Bone marrow (tissue), 2 donors: ENCODE measurements around the gene MIA.
"Not testable (repeated sequence)": the region's sequence is repeated elsewhere in the genome, so short reads cannot be mapped to it uniquely, and the experiment has no call there.

ENCODE experiments used
- DNase-seq, 2 donors: peaks; one replicate each; lab custom pipeline; 2025; lab: John Stamatoyannopoulos, UW

The MIA gene

DNA sequence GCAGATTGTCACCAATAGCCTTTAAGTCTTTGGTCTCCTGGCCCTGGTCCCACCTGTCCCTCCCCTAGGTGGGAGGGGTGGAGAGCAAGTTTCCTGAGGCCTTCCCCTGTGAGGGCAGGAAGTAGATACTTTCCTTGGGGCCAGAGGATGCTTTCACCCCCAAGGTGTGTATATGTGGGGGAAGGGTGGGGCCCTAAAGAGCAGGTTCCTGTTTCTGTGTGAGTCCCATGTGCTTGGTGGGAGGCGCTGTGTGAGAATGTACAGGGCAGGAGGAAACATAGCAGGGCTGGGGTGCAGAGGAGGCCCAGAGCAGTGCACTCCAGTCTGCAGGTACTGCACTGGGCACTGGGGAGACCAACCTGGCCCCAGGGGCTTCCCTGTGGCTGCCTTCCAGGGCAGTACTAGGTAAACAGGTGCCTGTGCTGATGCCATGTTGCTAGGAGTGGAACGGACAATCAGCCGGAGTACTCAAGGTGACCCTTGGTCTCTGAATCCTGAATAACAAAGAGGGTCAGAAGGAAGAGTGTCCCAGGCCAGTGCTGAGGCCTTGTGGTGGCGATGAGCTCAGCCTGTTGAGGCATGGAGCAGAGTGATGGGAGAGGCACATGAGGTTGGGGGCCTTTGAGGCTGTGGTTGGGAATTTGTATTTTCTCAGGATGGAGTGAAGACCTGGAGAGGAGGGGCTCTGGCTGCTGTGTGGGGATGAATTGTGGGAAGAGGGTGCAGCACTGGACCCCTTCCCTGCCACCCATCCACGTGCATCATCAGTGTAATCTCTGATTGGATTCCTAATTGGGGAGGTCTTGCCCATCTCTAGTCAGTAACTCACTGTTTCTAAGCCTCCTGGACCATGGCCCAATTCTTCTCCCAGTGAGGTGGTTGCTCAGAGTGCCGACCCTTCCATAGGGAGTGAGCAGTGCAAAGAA is 28.8 kb downstream of the MIA start:
- no peak for DNase-seq

DNA sequence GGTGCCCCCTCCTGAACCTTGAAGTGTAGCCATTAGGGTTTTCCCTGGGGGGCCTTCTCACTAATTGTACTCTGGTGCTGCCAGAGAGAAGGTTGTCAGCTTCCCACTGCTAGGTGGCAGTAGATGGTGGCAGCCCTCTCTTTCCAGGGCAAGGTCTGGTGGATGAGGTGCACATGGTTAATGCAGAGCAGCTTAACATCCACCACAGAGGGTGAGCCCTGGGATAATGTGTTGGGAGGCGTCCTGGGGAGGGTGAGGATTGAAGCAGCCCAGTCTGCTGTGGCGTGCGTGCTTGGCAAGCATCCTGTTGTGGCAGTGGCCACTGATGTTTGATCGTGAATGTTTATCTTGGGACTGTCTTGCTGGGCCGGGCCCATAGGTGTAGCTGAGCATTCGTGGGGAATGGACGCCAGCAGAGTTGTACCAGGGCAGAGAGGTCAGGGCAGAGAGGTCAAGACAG is 29.5 kb downstream of the MIA start:
- DNase-seq, result no peak

DNA sequence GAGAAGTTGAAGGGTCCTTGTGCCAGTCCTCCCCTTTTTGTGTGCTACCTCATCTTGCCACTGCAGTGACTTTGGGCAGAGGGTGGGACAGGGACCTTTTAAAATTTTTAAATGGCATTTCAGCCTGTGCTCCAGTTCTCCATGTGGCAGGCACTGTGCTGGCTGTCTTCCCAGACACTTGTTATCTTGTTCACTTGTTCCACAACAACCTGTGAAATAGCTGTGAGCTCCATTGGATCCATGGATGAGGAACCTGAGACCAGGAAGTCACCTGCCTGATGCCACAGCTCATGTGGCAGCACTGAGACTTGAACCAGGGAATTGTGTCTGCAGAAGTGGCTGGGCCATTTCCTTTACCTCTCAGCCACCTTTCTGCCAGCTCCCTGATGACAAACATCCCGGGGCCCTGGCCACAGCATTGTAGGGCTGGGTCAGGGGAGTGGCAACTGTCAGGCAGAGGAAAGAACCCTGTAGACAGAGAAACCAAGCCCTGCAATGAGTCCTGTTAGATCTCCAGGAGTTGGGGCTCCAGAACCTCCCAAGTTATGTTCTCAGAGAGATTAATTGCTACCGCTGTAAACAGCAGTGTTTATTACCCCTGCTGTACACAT is 30.0 kb downstream of the MIA start:
- DNase-seq, result no peak

DNA sequence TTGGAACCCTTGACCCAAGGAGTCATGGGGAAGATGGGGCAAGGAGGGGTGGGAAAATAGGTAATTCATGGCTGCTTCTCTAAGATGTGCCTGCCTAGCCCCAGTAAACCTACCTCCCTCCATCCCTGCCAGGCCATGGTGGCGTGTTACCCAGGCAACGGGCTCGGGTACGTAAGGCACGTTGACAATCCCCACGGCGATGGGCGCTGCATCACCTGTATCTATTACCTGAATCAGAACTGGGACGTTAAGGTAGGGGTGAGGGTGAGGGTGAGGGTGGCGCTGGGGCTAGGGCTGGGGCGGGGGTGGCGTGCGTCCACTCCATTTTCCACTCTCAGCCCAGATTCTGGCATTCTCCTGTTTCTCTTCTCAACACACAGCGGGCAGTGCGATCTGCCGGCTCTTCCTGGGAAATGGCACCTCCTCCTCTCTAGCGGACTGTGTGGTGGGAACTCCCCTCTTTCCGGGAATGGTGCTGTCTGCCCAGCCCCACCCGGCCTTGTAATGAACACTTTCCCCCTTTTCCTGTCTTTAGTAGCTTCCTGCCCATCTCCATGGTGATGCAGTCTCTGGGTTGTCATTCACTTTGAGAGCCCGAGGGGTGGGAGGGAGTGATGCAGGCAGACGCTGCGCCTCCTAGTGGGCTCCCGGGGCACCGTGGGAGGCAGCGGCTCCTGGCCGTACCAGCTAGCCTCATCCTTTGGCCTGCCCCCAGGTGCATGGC is 31.3 kb downstream of the MIA start:
- peak in 1 of 2 donors; percentile 74 for DNase-seq

DNA sequence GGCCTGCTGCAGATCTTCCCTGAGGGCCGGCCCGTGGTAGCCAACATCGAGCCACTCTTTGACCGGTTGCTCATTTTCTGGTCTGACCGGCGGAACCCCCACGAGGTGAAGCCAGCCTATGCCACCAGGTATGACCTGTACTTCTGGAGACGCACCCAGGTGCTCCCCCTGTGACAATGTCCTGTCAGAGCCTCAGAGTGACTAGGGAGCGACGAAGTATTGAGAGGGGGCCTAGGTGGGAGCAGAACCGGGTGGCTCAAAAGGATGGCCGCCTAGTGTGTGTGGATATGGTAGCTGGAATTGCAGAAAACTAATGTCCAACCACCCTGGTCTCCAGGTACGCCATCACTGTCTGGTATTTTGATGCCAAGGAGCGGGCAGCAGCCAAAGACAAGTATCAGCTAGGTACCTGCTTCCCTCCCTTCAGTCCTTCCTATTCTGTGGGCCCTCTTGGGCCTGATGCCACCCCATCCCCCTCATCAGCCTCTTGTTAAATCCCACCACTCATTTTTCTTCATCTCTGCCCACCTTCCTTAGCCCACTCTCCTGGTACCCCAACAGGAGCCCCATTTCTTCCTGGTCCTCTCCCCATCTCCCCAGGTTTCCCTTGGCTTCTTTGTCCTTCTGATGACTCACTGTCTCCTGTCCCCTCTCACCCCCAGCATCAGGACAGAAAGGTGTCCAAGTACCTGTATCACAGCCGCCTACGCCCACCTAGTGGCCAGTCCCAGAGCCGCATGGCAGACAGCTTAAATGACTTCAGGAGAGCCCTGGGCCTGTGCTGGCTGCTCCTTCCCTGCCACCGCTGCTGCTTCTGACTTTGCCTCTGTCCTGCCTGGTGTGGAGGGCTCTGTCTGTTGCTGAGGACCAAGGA is 32.1 kb downstream of the MIA start:
- no peak for DNase-seq

DNA sequence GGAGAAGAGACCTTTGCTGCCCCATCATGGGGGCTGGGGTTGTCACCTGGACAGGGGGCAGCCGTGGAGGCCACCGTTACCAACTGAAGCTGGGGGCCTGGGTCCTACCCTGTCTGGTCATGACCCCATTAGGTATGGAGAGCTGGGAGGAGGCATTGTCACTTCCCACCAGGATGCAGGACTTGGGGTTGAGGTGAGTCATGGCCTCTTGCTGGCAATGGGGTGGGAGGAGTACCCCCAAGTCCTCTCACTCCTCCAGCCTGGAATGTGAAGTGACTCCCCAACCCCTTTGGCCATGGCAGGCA is 32.7 kb downstream of the MIA start:
- no peak for DNase-seq

DNA sequence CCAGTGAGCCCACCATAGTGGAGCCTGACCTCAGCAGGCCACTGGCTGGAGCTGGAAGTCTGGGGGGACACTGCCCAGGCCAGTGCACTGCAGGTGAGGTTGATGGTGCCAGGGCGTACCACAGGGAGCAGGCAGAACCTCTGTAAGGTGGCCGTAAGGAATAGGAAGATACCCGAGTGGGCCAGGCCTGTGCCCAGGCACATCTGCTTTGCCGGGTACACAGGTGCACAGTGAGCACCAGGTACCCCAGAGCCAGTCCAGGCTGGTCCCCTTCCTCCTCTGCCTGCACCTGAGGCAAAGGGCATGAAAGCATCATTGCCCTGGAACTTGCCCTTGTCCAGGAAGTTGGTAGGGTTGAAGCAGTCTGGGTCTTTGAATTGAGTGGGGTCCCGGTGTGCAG is 33.2 kb downstream of the MIA start:
- DNase-seq, result no peak

DNA sequence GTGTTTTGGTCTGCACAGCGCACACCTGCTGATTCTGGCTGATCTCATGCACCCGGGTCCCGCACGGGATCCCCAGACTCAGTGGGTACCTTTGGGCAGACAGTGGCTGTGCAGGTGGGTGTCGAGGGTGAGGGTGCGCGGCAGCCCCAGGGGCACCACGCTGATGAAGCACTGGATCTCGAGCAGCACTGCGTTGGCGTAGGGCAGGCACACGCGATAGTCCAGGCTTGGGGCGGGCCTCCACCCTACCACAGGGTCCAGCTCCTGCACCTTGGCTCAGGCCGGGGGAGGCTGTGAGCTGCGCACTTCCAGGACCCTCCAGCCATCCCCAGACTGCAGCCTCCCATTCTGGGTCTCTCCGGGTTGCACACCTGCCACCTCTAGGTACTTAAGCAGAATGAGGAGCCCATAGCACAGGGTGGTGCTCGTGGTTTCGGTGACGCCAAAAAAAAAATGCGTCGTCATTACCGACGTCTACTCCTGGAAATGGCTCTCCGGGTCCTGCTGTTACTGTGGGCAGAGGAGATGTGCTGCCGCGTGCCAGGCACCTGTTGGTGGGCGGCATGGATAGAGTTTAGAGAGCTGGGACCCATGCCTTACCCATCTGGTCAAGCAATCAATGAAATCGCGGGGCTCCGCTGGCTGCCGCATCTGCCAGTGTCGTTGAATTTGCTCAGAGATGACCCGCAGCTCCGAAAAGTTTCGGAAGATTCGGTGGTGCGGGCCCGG is 34.2 kb downstream of the MIA start:
- DNase-seq, result no peak

DNA sequence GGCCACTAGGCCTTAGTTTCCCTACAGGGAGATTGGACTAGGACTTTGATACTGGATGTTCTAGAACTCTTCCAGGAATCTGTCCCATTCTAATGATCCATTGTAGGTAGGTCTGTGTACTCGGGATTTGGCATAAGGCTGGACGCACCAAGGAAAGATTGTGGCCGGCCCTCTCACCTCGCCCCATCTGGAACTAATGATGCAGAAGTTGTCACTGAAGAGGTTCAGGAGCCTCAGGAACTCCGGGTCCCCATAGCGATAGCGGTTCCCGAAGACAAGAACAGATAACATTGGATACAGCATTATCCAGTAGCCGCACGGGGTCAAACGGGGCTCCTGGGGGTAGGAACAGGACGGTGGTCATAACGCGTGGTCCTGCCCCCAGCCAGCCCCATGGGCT is 34.8 kb downstream of the MIA start:
- DNase-seq, result no peak

DNA sequence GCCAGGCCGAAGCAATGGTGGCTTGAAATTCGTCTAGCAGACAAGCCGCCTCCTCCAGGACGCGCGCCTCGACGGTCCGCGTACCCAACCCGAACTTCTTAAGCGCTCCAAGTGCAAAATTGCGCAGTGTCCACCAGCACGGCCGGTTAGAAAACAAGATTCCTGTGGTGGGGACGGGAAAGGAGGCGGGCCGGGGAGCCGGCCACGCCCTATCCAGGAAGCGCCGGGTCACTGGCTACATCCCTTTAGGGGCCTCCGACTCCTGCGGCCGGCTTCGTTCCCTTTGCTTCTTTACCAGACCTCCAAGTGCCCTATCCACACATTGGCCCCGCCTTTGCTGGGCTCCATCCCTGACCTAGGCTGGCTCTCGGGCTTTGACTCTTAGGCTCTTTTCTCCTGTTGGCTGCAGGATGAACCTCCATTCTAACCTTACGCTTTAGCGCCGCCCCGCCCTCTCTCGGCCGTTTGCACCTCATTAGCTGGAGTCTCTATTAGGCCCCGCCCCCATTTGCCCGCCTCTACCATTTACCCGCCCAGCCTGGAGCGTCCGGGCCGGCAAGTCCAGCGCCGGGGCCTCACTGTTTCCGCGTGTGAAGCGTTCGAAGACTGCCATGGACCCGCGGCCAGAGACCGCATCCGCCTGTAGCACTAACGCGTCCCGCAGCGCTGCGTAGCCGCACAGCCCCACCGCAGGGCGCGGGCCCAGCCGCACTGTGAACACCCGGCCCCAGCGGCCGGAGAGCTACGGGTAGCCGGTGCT is 35.5 kb downstream of the MIA start:
- DNase-seq, result peak in 1 of 2 donors; percentile 42

DNA sequence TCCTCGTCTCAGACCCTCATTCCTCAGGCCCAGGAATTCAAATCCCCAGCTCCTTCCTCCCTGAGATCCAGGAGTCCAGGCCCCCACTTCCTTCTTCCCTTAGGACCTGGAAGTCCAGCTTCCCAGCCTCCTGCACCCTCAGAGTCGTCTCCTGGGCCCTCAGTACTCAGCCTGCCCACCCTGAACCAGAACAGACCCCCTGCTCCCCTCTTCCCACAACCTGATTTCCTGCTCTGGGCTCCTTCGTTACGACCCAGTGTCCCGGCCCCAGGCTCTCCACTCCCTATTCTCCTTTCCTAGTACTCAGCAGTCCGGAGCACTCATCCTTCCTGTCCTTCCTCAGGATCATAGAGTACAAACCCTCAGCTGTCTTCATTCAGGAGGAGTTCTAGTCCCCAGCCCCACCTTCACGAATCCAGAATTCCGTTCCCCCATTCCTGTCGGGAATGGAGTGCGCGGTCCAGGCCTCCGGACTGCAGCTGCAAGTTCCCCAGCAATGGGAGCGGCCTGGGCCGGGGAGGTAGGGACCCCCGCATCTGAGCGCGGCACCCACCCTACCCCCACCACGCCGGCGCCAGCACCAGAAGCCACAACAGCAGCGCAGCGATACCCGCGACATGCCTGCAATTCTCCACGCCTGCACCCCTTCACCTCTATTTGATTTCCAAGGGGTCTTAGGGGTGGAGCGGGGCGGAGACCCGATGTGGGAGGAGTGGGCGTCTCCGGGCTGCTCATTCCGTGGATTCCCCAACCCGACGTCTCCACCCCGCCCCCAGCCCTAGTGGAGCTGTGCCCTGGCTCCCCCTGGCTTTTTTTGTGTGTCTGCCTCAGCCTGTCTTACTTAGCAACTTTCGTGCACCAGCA is 36.4 kb downstream of the MIA start:
- no peak for DNase-seq

DNA sequence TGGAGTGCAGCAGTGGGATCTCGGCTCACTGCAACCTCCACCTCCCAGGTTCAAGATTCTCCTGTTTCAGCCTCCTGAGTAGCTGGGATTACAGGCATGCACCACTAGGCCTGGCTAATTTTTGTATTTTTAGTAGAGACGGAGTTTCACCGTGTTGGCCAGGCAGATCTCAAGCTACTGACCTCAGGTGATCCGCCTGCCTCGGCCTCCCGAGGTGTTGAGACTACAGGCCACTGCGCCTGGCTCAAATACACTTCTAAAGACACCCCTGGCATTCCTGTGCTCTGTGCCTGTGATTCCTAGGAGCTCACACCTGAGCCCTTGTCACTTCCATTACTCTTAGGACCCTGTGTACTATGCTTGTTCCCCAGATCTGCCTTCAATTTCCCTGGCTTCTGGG is 37.2 kb downstream of the MIA start:
- DNase-seq, result not testable (repeated sequence)

DNA sequence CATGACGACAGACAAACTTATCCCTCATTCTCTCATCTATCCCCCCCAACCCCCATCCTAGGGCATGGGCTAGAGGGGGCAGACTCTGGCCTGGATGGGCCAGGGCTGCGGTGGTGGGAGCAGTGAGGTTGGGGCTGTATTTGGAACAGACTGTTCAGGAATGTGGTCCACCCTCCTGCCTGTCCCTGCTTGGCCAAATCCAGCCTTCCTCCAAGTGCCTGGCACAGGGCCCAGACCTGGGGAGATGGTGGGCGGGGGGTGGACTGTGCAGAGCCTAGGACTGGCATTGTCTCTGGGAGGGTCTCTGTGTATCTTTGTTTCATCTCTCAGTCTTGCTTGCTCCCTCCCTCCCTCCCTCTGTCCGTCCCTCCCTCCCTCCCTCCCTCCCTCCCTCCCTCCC is 37.9 kb downstream of the MIA start:
- no peak for DNase-seq

DNA sequence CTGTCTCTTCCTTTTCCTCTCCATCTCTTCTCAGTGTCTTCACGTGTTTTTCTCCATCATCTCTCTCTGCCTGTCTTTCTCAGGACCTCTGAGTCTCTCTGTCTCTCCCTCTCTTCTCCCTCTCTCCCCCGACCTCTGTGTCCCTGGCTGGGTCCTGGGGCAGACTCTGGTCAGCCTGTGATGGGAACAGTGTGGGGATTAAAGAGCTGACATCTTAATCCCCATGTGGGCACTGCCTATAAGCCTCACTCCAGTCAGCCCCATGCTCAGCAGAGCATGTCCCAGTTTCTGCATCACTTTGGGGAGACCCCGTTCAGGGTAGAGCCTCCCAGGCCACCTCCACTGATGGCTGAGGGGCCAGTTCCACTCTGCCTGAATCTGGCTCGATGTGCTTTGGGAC is 39.9 kb downstream of the MIA start:
- DNase-seq, result no peak

DNA sequence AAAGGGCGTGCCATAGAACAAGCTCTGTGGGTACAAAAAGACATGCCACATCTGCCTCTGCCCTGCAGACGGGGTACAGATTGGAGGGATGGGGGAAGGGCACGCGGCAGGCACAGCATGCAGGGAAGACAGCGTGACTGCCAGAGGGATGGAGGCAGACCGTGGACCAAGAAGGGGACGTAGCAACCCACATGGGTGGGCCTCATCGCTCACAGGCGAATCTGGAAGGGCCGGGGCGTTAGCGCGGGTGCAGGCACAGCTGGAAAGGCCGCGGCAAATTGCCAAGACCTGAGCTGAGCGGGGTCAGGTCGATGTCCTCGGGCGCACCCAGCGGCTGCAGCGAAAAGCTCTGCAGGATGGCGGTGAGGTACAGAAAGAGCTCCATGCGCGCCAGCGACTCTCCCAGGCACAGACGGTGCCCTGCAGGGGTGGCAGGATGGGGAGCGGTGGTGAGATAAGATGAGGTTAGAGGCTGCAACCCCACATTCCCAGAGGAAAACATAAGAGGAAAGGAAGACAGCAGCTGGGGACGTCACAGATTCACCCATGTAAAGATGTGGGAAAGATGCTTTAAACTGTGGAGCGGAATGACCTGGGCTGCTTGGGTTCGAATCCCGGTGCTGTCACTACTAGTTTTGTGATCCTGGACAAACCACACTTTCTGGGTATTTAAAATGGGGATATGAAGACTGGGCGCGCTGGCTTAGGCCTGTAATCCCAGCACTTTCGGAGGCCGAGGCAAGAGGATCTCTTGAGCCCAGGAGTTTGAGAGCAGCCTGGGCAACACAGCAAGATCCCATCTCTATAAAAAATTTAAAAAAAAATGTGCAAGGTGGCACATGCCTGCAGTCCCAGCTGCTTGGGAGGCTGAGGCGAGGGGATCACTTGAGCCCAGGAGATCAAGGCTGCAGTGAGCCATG is 43.4 kb downstream of the MIA start:
- peak; percentile 45 to 56 for DNase-seq

DNA sequence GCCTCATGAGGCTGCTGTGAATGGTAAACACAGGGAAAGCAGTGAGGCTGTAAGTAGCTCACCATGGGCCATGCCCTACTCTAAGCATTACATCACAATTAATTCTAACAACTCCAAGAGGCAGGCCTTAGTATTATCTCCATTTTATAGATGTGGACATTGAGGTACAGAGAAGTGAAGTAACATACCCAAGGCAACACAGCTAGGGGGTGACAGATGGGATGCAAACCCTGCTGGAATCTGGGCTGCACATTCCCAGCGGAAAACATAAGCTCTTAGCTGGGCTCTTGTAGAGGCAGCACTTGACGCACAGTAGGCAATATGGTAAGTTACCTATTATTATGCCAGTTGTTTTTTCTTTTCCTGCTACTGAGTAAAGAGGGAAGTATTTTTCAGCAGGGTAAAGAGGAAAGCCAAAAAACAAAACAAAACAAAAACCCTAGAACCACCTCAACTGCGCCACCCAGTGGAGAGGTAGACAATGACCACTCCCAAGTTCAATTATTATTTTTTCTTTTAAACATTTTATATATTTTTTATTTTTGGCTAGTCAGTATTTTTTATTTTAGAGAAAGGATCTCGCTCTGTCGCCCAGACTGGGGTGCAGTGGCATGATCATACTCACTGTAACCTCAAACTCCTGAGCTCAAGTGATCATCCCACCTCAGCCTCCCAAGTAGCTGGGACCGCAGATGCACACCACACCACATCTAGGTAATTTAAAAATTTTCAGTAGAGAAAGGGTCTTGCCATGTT is 44.3 kb downstream of the MIA start:
- peak in 1 of 2 donors; percentile 41 for DNase-seq

DNA sequence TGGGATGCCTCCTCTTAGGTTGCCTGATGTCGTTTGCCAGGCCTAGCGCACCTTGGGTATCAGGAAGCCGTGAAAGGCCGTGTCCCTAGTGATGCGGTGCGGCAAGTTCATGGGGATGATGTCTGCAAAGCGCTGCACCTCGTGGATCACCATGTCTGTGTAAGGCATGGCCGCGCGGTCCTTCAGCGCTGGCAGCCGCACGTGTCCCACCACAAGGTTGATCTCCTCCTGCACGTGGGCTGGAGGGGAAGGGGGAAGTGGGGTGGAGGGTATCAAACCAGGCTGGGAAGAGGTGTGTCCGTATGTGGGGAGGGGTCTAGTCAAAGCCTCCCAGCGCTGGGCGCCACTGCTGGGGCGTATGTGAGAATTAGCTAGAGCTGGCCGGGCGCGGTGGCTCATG is 46.8 kb downstream of the MIA start:
- DNase-seq, result no peak
